AG09309 (cell line): Measurements from ENCODE around the gene IKZF2.

Experiments used
- DNase-seq: peaks from one replicate; pipeline ENCODE4 v3.0.0-alpha.2; 2010; ENCODE audit warnings: low read depth
- H3K4me3 ChIP-seq: 2 replicates; pipeline ENCODE4 v1.5.1; 2011; ENCODE audit warnings: mild to moderate bottlenecking, low read depth, low read length, moderate library complexity; ENCODE audit not compliant: control insufficient read depth
- CTCF ChIP-seq: IDR thresholded peaks from 2 replicates; pipeline ENCODE4 v1.5.1; 2011; ENCODE audit warnings: mild to moderate bottlenecking, low read depth, low read length, inconsistent platforms; ENCODE audit not compliant: insufficient read depth, control insufficient read depth; ENCODE audit errors: missing control alignments

IKZF2 gene

GRCh38 chr2:213149294-213149875 is 2.0 kb downstream of the IKZF2 start:
- peak overlapping the region; percentile 52 for H3K4me3 ChIP-seq
- no peak for DNase-seq
- no peak for TF ChIP-seq CTCF

- TF ChIP-seq CTCF: no peak
- H3K4me3 ChIP-seq: no peak overlapping the region
- DNase-seq: no peak
These were observed 2.7 kb downstream of the IKZF2 start for GRCh38 chr2:213148572-213149261.

- H3K4me3 ChIP-seq: no peak overlapping the region
- no peak for DNase-seq
- TF ChIP-seq CTCF: no peak
These were observed 3.9 kb downstream of the IKZF2 start for GRCh38 chr2:213147538-213147937.

GRCh38 chr2:213145715-213146242 is 5.6 kb downstream of the IKZF2 start:
- no peak for DNase-seq
- no peak for TF ChIP-seq CTCF
- no peak overlapping the region for H3K4me3 ChIP-seq

GRCh38 chr2:213137064-213137463 is 14.3 kb downstream of the IKZF2 start:
- no peak for DNase-seq
- H3K4me3 ChIP-seq: no peak overlapping the region
- no peak for TF ChIP-seq CTCF

GRCh38 chr2:213129311-213129710 is 22.1 kb downstream of the IKZF2 start:
- no peak for TF ChIP-seq CTCF
- no peak for DNase-seq
- no peak overlapping the region for H3K4me3 ChIP-seq
